HG03521 (cell line): ENCODE measurements around the gene TGM3.
"Not testable (repeated sequence)": the region's sequence is repeated elsewhere in the genome, so short reads cannot be mapped to it uniquely, and the experiment has no call there.

ENCODE experiments used
- ATAC-seq: cut with Tn5 transposase; IDR thresholded peaks from one replicate; pipeline ENCODE4 v1.9.1; 2021; ENCODE audit warnings: mild to moderate bottlenecking, moderate library complexity; ENCODE audit not compliant: unreplicated experiment

Gene TGM3, protein sequence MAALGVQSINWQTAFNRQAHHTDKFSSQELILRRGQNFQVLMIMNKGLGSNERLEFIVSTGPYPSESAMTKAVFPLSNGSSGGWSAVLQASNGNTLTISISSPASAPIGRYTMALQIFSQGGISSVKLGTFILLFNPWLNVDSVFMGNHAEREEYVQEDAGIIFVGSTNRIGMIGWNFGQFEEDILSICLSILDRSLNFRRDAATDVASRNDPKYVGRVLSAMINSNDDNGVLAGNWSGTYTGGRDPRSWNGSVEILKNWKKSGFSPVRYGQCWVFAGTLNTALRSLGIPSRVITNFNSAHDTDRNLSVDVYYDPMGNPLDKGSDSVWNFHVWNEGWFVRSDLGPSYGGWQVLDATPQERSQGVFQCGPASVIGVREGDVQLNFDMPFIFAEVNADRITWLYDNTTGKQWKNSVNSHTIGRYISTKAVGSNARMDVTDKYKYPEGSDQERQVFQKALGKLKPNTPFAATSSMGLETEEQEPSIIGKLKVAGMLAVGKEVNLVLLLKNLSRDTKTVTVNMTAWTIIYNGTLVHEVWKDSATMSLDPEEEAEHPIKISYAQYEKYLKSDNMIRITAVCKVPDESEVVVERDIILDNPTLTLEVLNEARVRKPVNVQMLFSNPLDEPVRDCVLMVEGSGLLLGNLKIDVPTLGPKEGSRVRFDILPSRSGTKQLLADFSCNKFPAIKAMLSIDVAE

DNA sequence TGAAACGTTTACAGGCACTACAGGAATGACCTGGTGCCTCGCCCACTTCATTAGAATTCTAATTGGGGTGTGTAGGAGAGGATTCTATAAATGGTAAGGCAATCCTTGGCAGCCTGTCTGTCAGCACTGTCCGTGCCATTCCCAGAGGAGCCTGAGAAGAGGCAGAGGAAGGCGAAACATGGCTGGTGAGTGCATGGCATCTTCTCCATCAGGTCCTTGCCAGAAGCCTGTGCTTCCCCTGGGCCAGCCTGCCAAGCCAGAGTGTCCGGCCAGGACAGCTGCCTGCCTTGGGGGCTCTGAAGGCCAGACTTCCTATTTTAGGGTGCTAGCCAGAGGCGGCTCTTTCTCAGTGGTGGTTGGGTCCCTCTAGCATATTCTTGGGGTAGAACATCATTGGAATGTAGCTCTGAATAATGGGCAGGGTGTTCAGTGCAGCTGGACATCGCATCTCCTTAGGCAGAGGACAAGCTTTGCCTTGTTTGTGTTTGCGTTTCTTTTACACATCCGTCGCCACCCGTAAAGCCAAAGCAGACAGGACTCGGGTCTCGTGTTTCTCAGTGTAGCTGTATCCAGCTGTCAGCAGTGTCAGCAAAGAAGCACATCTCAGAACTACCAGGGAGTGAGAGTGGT, at the start of gene TGM3:
Gene TGM3, plus strand, starts transcription at position 116 of the 630 bp plus-strand sequence. Its CDS starts 63 bp downstream, at position 179.
- ATAC-seq: no peak

DNA sequence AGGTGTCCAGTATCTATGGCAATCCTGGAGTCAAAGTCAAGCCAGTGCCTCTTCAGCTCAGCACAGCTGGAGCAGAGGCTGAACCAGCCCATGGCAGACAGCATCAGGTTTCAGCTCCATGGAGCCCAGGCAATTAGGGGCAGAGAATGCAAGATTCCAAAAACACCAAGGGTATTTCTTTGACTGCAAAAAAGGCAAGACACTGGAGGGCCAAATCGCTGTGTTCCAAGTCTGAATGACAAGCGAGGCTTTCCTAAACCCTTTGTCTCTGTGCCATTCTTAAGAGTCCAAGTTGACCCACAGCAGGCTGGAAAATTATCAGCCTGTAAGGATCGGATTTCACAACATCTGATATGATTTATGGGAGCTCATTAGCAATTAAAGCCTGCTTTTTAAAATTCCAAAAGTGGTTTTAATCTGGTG, 49.7 kb upstream of the TGM3 start:
- ATAC-seq: no peak

DNA sequence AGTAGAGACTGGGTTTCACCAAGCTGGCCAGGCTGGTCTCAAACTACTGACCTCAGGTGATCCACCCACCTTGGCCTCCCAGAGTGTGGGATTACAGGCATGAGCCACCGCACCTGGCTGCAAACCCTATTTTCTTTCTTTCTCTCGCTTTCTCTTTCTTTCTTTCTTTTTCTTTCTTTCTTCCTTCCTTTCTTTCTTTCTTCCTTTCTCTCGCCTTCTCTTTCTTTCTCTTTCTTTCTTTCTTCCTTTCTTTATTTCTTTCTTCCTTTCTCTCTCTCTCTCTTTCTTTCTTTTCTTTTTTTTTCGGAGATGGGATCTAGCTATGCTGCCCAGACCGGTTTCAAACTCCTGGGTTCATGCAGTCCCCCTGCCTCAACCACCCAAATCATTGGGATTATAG, 47.0 kb upstream of the TGM3 start:
- ATAC-seq: no peak

DNA sequence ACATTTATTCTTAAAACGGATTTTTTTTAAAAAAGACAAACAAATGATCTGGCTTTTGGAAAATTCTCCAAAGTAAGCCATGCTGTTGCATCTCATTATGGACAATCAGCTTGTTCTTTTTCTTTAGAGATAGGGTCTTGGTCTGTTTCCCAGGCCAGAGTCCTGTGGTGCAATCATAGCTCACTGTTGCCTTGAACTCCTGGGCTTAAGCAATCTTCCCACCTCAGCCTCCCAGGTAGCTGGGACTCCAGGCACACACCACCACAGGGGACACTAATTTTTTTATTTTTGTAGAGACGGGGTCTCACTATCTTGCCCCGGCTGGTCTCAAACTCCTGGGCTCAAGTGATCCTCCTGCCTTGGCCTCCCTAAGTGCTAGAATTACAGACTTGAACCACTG, 45.9 kb upstream of the TGM3 start:
- ATAC-seq: no peak

DNA sequence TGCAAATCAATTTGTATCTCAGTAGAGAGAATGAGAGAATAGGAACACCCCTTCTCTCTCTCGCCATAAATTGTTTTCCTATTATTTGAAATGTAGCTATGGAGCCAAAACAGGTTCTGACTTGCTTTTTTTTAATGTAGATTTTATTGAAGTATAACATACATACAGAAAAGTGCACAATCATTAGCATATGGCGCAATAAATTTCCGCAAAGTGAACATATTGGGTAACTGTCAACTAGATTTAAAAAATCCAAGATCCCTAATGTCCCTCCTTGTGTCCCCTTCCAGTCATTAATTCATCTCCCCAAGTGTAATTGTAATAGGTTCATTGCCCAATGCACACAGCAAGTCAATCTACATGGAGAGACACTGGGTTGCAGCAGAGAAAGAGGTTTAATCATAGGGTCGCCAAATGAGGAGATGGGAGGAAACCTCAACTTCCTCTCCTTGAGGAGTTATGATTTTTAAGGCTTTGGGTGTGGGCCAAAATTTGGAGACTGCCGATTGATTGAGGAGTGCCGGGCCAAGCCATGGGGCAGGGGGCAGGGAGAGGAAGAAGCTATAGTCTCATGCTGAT, 43.3 kb upstream of the TGM3 start:
- ATAC-seq: no peak

DNA sequence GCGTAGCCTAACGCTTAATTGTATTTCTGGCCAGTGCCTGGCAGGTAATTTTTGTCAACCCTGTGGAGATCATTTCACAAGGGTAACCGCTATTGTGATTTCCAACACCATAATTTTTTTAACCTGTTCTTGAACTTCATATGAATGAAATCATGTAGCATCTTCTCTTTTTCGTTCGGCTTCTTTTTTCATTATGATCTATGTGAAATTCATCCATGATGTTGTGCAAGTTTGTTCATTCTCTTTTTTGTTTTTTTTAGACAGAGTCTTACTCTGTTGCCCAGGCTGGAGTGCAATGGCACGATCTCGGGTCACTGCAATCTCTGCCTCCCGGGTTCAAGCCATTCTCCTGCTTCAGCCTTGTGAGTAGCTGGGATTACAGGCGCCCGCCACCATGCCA, 42.5 kb upstream of the TGM3 start:
- no peak for ATAC-seq

DNA sequence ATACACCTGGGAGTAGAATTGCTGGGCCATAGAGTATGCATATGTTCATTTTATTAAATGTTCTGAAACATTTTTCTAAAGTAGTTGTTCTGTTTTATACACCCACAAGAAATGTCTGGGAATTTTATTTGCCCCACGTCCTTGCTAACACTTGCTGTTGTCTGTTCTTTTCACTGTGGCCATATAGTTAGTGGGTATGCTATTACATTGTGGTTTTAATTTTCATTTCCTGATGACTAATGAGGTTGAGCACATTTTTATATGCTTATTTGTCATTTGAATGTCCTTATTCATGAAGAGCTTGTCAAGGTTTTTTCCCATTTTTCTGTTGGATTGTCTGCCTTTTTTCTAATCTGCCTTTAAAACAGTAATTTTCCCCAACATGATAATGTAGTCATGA, 41.5 kb upstream of the TGM3 start:
- ATAC-seq: no peak

DNA sequence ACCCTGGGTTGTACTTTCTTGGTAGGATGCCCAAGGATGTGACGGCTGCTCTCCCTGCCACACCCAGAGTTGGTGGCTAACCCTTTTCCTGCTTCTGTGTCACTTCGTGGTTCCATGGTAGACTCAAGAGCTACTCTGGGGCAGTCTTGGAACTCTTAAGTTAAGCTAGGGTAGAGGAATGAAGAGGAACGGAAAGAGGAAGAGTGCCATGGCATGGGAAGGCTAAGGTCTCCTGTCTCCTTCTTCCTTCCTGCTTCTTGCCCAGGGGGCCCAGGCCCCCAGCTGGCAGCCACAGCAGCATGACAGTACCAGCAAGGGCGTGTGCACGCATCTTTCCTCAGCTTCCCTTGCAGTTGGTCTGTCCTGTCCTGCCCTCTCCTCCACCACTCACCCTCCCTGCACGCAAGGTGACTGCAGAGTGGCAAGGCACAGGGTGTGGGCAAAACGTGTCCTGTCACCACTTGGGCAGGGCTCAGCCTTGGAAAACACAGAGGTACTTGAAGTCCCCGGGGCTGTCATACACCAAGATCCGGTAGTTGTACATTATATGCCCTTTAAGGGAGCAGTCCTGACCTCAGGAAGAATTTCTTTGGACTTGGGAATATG, 39.8 kb upstream of the TGM3 start:
- no peak for ATAC-seq

DNA sequence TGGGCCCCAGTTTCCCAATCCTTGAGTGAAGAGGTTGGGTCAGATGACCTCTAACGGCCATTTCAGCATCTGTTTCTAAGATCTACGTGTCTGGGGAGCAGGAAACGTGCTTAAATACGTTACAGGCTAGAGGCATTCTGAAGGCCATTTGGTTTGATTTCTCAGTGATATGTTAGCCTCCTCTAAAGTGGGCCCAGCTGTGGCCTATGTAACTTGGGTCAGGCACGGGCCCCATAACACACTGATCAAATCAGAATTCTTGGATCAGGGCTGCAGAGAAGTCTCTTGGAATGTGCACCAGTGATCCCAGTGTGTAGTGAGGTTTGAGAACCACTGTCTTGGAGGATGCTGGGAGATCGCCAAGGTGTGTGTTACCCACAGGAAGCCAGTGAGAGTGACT, 36.1 kb upstream of the TGM3 start:
- ATAC-seq: no peak

DNA sequence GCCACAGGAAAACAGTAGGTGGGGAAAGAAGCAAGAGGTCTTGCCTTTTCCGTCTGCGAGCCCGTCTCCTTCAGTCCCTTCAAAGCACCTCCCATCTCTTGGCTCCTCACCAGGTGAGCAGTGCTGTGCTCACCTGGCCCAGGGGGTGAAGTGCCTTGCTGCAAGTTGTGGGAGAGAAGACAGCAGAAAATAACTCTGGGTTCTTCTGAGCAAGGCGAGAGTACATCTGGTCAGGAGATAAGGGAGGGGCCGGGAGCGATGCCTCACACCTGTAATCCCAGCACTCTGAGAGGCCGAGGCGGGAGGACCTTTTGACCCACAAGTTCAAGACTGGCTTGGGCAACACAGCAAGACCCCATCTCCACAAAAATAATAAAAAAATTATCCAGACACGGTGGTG, 35.6 kb upstream of the TGM3 start:
- ATAC-seq: no peak

DNA sequence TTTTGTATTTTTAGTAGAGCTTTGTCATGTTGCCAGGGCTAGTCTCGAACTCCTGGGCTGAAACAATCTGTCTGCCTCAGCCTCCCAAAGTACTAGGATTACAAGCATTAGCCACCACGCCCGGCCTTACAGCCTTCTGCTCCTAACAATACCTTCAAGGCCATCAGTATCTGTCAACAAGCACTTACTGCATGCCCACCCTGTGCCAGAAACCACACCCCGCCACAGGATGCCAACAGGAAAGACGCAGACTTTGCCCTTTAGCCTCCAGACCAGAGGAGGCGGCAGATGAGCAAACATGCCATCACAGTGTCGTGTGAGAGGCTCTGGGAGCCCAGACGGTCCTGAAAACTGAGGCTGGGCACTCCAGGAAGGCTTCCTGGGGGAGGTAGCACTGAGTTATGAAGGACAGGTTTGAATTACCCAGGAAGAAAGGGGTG, 34.7 kb upstream of the TGM3 start:
- no peak for ATAC-seq

DNA sequence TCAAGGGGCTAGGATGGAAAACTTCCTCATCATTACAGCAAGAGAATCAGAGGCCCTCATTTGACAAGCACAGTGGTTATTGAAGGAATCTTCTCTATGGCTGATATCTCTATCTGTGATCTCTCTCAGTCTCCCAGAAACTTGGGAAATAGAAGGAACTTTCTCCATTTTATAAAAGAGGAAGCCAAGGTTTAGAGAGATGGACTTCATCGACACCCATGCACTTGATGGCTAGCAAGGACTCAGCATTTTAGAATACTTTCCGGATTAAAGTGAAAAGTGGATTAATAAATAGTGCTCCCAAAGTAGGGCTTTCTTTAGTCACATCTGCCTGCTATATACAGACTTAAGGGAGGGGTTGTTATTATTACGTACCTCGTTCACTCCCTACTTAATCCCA, 34.2 kb upstream of the TGM3 start:
- no peak for ATAC-seq

DNA sequence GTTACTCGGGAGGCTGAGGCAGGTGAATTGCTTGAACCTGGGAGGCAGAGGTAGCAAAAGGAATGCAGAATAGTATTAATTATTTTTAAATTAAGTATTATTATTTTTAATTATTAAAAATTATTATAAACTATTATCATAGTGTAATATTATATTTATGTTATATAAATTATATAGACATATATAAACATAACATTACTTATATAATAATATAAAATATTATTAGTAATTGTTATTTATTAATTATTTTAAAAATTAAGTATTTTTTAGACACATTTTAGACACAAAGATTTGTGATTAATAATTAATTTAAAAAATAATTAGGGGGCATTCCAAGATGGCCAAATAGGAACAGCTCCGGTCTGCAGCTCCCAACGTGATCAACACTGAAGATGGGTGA, 31.7 kb upstream of the TGM3 start:
- no peak for ATAC-seq

DNA sequence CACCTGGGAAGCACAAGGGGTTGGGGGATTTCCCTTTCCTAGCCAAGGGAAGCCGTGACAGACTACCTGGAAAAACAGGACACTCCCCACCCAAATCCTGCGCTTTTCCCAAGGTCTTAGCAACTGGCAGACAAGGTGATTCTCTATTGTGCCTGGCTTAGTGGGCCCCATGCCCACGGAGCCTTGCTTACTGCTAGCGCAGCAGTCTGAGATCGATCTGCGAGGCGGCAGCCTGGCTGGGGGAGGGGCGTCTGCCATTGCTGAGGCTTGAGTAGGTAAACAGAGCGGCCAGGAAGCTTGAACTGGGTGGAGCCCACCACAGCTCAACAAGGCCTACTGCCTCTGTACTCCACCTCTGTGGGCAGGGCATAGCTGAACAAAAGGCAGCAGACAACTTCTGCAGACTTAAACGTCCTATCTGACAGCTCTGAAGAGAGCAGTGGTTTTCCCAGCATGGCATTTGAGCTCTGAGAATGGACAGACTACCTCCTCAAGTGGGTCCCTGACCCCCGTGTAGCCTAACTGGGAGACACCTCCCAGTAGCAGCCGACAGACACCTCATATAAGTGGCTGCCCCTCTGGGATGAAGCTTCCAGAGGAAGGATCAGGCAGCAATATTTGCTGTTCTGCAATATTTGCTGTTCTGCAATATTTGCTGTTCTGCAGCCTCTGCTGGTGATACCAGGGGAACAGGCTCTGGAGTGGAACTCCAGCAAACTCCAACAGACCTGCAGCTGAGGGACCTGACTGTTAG, 31.0 kb upstream of the TGM3 start:
- not testable (repeated sequence) for ATAC-seq

DNA sequence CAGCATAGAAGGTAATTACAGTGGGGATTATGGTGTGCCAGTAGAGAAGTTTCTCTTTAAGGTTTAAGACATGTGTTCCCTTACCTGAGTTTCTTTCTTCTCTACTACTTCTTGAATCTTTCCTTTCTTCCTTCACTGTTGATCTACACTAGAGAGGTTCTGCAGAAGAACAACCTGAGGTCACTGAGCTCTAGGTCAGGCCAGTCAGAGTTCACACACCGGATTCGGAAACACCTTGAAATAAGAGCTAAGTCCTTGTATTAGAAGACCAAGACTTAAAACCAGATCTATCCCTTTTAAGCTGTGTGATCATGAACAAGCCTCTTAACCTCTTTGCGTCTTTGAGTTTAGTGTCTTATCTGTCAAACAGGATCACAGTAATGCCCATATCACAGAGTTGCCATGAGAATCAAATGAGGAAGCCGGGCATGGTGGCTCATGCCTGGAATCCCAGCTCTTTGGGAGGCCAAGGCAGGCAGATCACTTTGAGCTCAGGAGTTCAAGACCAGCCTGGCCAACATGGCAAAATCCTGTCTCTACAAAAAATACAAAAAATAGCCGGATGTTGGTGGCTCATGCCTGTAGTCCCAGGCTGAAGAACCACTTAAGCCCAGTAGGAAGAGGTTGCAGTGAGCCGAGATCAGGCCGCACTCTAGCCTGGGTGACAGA, 22.0 kb upstream of the TGM3 start:
- no peak for ATAC-seq

DNA sequence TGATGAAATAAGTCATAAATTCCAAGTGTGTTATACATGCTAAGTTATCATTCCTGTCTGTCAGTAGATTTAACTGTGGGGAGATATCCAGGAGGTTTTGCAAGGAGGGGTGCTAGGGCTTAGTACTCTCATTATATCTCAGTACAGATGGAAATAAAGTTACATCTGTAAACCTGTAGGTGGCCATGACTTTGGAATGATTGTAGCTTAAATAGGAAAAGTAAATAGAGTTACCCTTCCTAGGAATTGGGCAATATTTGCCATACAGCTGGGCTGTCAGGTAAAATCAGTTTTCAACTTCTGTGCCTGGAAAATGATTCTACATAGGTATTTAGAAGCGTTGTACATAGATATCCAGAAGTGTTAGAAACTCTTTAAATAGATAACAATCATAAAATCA, 19.8 kb upstream of the TGM3 start:
- ATAC-seq: no peak

DNA sequence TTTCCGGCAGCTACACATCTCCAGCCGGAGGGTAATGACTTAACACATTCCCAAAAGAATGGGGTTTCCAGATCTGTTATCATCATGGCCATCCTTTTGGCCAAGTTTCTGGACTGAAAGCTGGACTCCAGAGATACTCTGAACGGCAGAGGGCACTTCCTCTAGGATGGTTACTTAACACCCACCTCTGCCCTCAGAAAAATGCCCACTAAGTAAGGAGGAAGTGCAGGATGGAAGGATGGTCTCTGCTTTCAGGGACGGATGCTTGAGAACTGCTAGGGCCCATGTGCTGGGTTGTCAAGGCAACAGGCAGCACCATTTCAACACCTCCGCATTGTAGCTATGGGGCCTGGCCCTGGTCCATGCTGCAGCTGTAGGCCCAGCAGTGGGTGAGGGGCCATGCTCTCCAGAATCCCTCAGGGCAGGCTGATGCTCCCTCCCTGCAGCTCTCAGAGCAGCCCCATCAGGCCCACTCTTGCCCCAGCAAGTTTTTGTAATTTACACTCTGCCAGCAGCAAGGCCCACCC, 16.5 kb upstream of the TGM3 start:
- no peak for ATAC-seq

DNA sequence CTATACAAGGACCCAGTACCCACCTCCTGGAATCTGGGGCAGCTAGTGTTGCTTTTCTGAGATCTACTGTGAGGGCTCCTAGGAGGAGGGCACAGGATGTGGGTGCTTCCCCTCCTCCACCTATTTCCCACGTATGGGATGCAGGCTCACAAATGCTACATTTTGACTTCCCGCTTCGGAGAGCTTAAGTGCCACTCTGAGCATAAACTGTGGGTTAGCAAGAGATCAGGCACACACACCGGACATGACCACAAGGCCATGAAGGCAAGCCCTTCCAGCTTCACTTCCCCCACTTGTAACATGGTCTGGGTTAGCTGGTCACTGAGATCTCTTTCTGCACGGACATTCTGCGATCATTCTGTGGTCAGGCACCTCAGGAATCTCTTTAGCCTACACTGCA, 15.7 kb upstream of the TGM3 start:
- no peak for ATAC-seq

DNA sequence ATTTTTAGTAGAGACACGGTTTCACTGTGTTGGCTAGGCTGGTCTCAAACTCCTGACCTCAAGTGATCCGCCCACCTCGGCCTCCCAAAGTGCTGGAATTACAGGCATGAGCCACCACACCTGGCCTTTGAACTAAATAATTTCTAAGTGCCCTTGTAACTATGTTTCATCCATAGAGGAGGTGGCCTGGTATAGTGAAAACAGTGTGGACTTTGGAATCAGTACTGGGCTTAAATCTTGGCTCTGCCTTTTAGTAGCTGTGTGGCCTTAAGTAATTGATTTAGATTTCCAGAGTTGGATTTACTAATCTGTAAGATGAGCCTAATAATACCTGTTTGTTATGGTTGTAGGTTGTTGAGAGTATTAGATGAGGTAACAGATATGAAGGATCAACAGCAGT, 14.2 kb upstream of the TGM3 start:
- ATAC-seq: no peak

DNA sequence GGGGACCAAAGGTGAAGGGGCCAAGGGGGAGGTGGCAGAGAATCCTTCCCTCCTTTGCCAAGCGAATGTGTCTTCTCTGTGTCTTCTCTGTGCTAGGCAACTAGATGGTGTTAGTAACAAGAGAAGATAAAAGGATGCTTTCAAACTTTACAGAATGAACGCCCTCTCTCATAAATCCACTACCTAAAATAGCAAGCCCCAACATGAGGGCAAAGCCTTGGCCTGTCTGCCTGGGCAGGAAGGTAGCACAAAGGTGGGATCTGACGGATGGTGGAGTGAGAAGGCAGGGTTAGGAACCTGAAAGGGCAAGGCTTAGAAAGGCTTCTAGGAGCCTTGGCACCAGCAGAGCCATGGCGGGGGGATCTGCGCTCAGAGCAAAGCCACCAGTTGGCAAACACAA, 13.6 kb upstream of the TGM3 start:
- ATAC-seq: no peak
